DMS153 treated with DMSO at 0.1 percent for 48 hours (cell line): Measurements from ENCODE around the gene ERG.

Experiments used
- DNase-seq: peaks from one replicate; lab custom pipeline; 2025; ENCODE audit not compliant: unreplicated experiment; lab: John Stamatoyannopoulos, UW

ERG gene

DNA sequence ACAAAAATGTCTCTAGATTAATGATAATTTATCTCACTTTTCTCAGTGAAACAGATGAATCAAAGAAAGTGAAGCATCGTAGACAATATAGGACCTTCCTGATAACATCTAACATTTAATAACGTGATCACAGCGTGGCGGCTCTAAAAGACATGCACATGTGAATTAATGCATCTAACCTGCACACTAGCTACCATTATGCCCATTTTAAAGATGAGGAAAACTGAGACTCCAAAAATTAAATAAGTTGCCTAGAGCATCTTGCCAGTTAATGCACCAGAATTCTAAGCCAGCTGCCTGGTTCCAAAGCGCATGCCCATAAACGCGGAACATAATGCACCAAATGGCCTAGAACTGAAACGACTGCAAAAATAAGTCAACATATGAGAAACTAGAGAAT is 23.5 kb downstream of the ERG start:
- DNase-seq: no peak

DNA sequence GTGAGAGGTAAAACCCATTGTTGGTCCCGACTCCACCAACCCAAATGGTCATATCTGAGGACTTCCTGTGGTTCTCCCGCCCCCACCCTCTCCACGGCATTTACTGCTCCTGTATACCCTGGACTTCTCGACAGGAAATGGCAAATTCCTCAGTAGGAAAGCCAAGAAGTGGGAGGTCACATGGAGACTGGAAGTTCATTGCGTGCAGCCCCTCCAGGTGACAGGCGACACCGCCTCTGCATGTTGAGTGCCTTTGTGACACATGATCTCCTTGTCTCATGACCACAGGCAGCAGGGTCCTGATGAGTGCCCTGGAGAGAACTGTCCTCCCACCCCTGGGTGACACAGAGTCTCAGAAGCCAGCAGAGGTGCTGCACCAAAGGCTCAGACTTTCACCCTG is 24.2 kb downstream of the ERG start:
- no peak for DNase-seq

DNA sequence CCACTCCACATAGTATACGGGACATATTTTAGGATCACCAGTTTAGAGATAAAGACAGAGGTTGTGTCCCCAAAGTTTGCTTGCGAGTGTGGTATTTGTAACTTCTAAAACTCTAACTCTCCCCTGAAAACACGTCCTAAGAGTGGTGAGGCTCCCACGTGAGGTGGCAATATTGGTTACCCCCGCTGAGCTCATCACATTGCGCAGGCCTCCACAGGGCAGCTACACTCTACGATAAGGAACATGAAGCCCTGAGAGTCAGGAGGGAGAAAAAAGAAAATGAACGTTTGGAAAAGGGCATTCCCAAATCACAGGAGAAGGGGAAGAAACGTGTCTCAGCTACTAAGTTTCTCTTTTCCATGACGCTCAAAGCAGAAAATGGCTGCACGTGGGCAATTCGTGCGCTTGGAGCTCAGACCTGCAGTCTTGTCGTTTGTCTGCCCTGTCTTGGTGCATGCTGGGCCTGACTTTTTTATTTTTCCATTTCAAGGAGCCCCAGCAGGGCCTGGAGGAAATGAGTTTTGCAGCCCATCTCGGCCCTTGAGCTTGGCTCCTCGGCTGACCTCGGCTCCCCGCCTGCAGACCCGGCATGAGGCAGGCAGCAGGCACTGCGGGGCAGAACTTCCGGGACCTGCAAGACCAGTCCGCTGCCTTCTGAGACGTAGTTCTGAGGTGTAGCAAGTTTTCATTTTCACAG is 25.7 kb downstream of the ERG start:
- DNase-seq: no peak

DNA sequence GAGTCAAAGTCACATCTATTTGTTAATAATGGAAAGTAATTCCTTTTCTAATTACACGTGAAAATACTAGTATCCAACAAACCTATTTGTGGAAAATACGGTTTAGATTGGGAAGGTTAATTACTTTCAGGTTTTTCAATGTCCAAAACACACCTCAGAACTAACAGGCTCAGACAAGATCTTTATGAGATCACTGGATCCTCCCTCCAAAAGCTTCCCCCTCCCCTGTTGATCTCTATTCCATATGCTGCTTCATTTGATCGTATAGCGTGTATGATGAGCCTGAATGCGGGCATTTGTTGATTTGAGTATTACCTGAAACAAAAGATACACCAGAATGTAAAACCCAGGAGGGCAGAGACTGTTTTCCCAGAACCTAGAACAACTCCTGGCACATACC is 26.5 kb downstream of the ERG start:
- DNase-seq: no peak

DNA sequence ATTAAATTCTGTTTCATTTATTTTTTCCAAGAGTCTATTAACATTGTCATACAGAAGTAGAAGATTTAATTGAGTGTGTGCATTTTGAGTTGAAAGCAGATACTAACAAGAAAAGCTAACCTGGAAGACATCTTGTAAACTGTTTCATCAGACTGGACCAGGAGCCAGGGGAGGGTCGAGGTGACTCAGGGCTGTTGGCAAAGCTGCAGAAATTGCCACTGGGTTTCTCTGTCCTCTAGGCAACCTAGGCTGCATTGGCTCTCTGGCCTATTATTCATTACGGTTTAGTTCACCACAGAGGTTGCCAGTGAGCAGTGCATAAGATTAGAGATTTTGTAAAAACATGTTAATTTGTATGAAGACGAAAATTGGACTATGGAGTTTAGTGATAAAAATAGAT is 27.5 kb downstream of the ERG start:
- DNase-seq: no peak

DNA sequence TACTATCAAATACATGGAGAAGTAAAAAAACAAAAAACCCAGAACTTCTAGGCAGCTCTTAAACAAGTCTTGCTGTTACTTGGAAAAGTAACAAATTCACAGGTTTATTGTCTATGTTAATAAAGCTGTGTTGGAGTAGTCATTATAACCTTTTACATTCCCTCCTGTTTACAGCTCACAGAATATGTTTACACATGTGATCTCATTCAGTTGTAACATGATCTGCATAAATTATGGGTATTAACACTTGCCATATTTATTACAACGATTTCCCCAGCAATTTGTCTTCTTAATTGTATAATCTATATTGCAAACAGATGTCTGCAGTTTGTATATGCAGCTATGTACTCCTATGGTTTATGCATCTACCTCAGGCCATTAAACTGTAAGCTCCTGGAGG is 28.6 kb downstream of the ERG start:
- DNase-seq: no peak

DNA sequence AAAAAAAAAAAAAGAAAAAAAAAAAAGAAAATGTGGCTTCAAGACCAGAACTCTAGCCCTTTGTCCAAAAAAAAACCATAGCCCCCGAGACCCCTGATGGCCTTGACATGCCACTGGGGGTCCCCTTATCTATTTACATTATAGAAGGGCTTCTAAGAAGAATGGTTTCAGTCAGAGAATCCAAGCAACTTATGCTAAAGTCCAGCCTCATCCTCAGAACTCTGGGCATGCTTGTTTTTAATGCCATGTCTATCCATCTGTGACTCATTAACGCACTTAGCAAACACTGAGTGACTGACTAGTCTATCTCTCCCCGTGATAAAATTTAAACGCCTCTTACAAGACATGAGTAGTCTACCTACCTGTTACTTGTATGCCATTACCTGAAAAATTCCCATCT is 29.3 kb downstream of the ERG start:
- no peak for DNase-seq

DNA sequence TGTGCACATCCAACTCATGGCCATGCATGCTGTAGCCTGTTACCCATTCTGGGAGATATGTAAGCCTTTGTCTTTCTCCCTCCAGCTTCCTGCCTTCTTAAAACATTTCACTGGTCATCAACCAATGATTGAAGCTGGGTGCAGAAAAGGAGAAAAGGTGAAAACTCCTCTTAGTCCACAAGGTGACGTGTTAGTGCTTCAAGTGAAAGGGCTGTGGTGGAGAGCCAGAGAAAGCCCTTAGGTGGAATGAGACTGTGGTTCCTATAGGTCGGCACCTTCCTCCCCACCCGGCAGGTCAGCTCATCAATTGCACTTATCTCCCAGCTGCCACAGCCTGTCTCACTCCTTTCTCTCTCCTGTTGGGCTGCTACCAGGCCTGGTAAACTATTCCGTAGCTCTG is 30.4 kb downstream of the ERG start:
- no peak for DNase-seq

DNA sequence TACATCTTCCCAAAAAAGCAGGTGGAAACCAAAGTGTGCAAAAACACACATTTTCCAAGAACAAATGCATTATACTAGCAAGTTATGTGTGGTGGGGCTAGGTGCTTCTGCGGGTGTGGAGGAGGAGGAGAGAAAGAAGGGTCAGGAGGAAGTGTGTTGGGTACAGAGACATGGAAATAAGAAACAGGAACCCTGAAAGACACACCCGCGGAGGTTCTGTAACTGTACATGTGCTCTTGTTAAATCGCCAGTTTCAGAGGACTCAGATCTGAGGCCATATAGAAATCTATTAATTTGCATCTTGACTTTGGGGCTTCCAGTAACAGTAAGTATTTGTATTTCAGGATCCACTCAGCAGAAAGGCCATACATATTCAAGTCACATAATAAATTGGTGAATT is 30.9 kb downstream of the ERG start:
- DNase-seq: no peak

DNA sequence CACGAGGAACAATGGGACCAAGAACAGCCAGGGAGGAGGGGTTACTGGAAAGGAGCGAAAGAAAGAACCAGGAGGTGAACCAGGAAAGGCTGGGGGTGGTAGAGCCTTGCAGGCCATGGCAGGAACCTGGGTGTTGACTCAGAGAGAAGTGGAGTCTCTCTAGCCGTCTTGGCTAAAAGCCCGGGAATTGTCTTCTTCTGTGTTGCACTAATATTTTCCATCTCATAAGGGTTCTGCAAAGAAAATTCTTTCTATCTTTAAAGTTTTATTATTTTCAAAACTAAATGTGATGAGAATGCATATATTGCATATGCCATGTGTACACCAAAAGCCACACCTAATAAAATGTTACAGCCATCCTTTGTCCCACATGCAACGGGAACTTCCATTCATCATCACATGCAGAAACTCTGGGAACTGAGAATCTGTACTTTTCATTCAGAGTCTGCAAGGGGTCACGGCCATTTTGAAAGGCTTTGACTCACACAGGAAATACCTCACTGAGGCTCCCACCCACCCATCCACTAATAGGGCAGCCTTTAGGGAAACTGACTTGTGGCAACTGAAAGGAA is 38.0 kb downstream of the ERG start:
- DNase-seq: no peak

DNA sequence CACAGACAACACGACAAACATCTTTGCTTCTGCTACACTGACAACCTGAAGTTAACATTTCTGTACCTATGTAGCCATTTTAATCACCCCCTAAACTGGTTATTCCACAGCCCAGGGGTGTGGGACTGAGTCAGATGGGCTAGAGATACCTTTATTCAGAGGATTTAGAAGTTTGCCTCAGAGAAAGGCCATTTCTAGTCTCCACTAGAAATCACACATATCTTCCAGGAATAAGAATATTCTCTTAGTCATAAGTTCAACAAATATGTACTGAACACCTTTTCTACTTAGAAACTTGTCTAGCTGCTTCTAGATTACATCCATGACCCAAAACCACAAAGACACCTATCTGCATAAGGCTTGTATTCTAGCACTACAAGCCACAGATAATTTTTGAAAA is 38.8 kb downstream of the ERG start:
- no peak for DNase-seq

DNA sequence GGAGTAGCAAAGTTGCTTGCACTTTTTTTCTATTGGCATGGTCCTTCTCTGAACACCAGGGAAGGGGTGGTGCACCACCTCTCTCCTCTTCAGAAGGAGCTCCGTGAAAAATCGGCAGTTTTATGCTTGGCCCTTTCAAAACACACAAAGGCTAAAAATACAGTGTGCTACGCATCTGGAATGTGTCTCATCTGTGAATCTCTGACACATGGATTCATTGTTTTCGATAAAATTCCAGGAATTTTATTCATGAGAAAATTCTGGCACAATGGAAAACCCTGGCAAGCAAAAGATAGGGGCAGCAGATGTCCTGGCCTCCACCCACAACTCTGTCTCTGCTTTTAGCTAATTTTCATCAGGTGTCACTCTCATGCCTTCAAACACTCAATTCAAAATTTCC is 42.9 kb downstream of the ERG start:
- no peak for DNase-seq

DNA sequence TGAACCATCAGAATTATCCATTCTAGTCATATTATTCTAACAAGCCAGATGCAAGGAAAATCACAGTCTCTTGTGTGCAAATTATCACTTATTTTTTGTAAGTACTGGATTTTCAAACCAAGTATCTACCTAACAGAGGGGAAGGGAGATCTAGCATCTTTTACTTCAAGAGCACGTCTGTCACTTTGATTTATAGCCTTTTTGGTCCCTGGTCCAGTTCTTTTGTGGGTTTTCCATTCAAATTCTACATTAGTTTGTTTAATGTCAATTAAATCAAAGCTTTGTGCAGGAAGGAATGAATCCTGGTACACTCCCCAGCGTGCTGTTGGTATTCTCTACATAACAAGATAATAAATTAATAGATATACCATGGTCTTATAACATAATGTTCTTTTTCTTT is 43.6 kb downstream of the ERG start:
- no peak for DNase-seq

DNA sequence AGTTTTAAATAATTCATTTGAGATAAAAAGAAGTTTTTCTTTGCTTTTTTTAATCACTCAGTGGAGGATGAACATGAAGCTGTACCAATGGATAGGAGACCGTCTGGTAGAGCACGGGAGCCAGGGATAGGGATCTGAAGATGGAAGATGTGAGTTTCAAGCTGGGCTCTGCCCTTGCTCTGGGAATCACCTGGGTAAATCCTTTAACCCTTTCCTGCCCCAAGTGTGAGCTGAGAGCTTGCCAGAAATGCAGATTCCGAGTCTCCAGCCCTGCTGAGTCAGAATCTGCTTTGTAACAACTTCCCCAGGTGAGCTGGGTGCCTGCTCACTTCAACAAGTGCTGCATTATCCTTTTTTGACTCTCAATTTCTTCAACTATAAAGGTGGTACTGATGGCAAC is 44.1 kb downstream of the ERG start:
- DNase-seq: no peak

DNA sequence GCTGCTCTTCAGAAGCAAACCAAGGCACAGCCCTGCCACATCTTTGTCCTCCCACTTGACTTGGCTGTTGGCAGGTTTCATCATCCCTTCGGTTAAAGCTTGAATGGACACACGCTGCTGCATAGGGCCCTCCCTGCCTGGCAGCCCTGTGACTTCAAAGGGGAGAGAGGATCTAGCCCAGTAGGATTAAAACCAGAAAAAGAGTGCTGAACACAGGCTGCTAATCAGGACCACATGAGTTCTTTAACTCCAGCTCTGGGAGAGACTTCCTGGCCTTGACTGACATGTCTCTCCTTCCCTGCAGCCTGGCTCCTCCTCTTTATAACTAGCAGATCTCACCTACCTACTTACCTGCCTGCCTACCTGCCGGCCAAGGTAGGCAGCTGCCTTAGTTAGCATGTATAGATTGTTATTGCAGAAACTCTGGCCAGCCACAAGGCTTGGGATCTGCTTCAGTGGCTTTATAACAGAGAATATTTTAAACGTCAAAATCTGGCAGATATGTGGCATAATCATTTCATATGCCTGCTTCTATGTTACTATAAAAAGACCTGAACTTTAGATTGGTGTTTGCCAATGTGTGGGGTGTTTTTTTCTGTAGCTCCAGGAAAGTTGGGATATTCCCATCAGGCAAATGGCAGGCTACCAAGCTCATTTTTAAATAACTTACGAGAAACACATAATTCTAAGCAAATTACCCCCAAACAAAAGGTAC is 49.4 kb downstream of the ERG start:
- no peak for DNase-seq

DNA sequence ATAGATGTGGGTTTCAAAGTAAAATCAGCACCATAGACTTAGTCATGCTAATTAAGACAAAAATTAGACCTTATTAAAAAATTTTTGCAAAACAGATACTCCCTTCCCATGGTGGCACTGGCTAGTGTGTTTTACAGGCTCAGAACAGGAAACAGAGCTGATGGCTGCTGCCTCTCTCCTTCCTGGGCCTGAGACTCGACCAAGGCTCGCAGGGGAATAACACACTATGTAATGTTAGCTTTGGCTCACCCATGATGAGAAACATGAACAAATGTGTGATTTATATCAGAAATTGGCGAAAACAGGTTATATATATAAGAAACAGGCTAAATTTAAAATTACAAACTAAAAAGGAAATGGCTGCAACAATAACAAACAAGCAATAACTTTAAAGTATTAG is 50.7 kb downstream of the ERG start:
- no peak for DNase-seq

DNA sequence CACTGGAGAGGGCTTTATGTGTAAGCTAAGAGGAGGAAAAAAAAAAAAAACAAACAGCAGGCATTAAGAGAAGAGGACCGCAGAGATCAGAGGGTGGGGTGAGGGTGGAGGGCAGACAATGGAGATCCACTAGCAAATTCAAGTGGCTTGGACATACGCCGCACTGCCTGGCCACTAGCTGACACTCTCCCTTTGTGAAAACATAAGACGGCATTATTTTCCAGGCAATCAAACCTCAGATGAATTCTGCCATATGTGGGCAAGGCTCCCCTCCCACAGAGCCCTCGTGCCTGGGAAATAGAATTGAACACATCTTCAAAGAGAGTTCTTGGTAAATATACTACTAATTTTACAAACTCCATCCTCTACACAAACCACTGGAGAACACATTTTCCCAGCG is 53.6 kb downstream of the ERG start:
- DNase-seq: no peak

DNA sequence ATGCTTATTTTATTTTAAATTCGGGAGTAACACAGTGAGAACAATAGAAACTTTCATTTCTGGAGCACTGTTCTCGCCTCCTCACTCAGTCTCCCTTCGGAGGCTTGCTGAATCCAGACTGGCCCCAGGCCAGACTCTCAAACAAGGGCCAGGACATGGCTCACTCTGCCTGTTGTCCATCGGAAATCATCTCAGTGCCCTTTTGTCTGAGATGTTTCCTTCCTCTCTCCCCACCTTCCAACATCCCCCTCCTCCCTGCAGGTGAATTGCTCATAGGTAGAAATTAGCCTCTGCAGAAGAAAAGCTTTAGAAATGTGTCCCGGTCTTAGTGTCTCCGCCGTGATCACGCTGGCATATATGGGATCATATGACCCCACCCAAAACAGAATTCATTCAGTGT is 55.2 kb downstream of the ERG start:
- no peak for DNase-seq

DNA sequence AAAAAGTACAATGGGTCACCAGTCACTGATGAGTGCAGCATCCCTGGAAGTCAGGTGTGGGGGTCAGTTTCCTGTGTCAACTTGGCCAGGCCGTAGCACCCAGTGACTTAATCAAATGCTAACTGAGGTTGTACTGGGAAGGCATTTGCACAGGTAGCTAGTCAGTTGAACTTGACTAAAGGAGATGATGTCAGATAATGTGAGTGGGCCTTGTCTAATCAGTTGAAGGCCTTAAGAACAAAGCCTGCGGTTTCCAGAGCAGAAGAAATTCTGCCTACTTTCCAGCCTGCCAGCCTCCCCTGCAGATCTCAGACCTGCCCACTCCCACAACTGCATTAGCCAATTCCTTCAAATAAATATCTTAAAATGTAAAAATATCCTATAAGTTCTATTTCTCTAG is 57.1 kb downstream of the ERG start:
- no peak for DNase-seq

DNA sequence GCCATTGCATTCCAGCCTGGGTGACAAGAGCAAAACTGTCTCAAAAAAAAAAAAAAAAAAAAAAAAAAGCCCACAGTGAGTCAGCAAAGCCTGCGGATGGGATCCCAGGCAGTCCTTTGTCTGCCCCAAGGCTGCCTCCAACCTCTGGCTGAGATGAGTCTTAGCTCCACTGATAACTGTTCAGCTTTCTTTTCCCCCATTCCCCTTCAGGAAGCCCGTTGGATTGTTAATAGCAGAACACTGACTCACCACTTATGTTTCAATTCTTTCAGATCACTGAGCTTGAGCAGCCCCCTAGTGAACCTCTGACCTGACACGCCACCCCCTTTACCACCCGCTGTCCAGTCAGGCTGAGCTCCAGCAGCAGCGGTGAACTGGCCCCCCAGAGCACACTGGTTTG is 57.5 kb downstream of the ERG start:
- no peak for DNase-seq

DNA sequence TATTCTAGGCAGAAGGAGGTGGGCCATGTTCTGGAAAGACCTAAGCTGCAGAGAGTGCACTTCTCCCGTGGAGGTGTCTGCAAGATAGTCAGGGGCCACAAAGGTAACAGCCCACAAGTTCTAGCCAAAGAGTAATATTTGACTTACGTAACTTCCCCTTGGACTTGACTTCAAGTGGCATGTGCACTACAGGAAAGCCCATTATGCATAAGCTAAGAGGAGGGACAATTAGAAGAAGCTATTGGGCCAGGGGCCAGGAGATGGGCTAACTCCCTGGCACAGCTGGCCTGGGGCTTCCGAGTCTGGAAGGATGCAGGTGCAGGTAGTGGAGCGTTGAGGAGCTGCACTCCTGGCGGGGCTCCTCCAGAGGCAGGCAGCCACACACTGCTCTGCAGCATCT is 58.3 kb downstream of the ERG start:
- DNase-seq: no peak

DNA sequence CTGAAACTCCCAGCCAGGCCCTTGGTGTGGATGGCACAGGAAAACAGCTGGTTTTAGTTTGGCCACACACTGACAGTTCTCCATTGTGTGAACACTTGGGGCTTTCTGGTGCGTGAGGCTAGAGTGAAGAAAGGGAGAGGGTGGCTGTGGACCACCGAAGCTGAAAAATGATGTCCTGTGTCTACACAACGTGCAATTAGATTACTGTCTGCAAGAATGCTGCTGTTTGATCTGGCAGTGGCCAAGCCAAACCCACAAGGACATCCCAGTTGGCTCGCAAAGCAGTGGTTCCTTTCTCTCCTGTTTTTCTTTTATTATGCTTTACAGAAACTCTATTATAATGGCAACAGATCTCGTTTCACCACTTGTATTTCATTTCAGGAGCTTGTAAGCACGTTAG is 58.9 kb downstream of the ERG start:
- DNase-seq: no peak

DNA sequence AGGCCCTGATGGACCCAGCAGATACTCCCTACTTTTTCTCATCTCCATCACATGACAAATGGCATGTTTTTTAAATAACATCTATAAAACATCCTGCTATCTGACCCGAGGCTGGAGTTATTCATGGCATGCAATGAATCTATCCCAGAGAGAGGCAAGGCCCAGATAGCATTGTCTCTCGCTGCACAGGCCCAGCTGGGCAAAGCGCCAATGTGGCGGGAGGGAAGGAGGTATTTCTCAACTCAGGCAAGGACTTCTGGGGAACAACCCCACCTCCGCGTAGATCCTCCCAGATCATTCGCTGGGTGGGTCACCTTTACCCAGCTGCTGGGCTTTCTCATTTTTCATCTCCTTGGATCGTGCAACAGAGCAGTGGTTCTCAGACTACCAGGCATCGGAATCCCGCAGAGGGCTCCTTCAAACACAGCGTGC is 59.8 kb downstream of the ERG start:
- DNase-seq: no peak
